Activated naive CD4-positive, alpha-beta T cell treated with Interleukin-2 at 50 U/mL for 16 hours (primary cell): ENCODE results near the gene AKAP7.

Experiments used
- DNase-seq: peaks from one replicate; pipeline ENCODE4 v3.0.0-alpha.2; 2020

The AKAP7 gene

GRCh38 chr6:131205481-131206244, 70.4 kb downstream of the AKAP7 start:
- no peak for DNase-seq

GRCh38 chr6:131206463-131207251, 71.4 kb downstream of the AKAP7 start:
- DNase-seq: no peak

- no peak for DNase-seq
Measured at GRCh38 chr6:131208787-131209186, 73.5 kb downstream of the AKAP7 start.

GRCh38 chr6:131210469-131210868, 75.2 kb downstream of the AKAP7 start:
- no peak for DNase-seq

GRCh38 chr6:131212024-131212423, 76.8 kb downstream of the AKAP7 start:
- DNase-seq: no peak

GRCh38 chr6:131212913-131213312, 77.6 kb downstream of the AKAP7 start:
- DNase-seq: no peak

GRCh38 chr6:131213501-131213990, 78.3 kb downstream of the AKAP7 start:
- no peak for DNase-seq

- no peak for DNase-seq
Measured at GRCh38 chr6:131215219-131215618, 80.0 kb downstream of the AKAP7 start.

- no peak for DNase-seq
Measured at GRCh38 chr6:131216246-131216645, 81.0 kb downstream of the AKAP7 start.

GRCh38 chr6:131222773-131223172, 87.5 kb downstream of the AKAP7 start:
- no peak for DNase-seq

- DNase-seq: no peak
Measured at GRCh38 chr6:131223416-131223815, 88.1 kb downstream of the AKAP7 start.

GRCh38 chr6:131225127-131225526, 89.9 kb downstream of the AKAP7 start:
- no peak for DNase-seq

- no peak for DNase-seq
Measured at GRCh38 chr6:131225959-131226358, 90.7 kb downstream of the AKAP7 start.

GRCh38 chr6:131226459-131227157, 91.3 kb downstream of the AKAP7 start:
- no peak for DNase-seq

GRCh38 chr6:131227158-131227543, 91.9 kb downstream of the AKAP7 start:
- DNase-seq: no peak

- DNase-seq: no peak
Measured at GRCh38 chr6:131231103-131231502, 95.8 kb downstream of the AKAP7 start.

- no peak for DNase-seq
Measured at GRCh38 chr6:131231891-131232290, 96.6 kb downstream of the AKAP7 start.

GRCh38 chr6:131244942-131245341, 109.7 kb downstream of the AKAP7 start:
- no peak for DNase-seq

- DNase-seq: no peak
Measured at GRCh38 chr6:131250122-131250521, 114.9 kb downstream of the AKAP7 start.

GRCh38 chr6:131250936-131251335, 115.7 kb downstream of the AKAP7 start:
- no peak for DNase-seq

- no peak for DNase-seq
Measured at GRCh38 chr6:131251590-131252199, 116.4 kb downstream of the AKAP7 start.

- no peak for DNase-seq
Measured at GRCh38 chr6:131255434-131255833, 120.2 kb downstream of the AKAP7 start.

- DNase-seq: no peak
Measured at GRCh38 chr6:131255911-131256310, 120.6 kb downstream of the AKAP7 start.
